Measurements from ENCODE around the gene CRYBB1.

GRCh38 chr22:26636296-26636695 is 18.5 kb upstream of the CRYBB1 start:
- TF ChIP-seq GATA2 (IDR thresholded peaks at IDR 0.05; ENCODE audit: low read depth, low read length) (no peak), GATA3 (IDR thresholded peaks at IDR 0.05; ENCODE audit: low read depth, low read length) (no peak)
